Body of pancreas (tissue), 4 donors: ENCODE results near the gene KLK15. TPM values are rescaled to one million over a fixed set of nuclear protein-coding genes. Genes with fewer than 3 reads are reported as not detected.

Experiments
- ATAC-seq: fragments of 150-250 bp; one replicate; pipeline ENCODE4 v1.9.1; 2016
- DNase-seq, 4 donors: peaks; one replicate each; pipeline ENCODE4 v3.0.0-alpha.2; 2019
- H3K27ac ChIP-seq, 4 donors: fragments of 200-600 bp; sonication (generic); 1 replicate in 3 of 4; 2 replicates in 1 of 4; pipeline versions ENCODE4 v1.5.1 to v1.6.1; 2016 to 2019; ENCODE audit warnings: mild to moderate bottlenecking in 1 of 4, mixed read lengths in 1 of 4, moderate library complexity in 1 of 4
- H3K27me3 ChIP-seq, 2 donors: fragments of 200-600 bp; sonication (generic); one replicate each; pipeline ENCODE4 v1.6.0; 2016; ENCODE audit warnings: mild to moderate bottlenecking in 1 of 2
- H3K36me3 ChIP-seq, 2 donors: fragments of 200-600 bp; sonication (generic); replicated peaks in 1 of 2; 2 replicates each; pipeline ENCODE4 v1.5.1; 2016; ENCODE audit warnings: low read depth in 2 of 2; ENCODE audit not compliant: insufficient read depth in 1 of 2
- H3K4me1 ChIP-seq: fragments of 200-600 bp; sonication (generic); one replicate; pipeline ENCODE4 v1.6.0; 2016
- H3K4me3 ChIP-seq, 2 donors: fragments of 200-600 bp; sonication (generic); 1 replicate in 1 of 2; 2 replicates in 1 of 2; pipeline ENCODE4 v1.5.1; 2016 to 2019
- H3K9me3 ChIP-seq, 3 donors: fragments of 200-600 bp; sonication (generic); 1 replicate in 2 of 3; 2 replicates in 1 of 3; pipeline ENCODE4 v1.5.1; 2016
- CTCF ChIP-seq, 7 experiments: fragments of 450-650 bp in 4 of 7; fragments of 200-600 bp in 3 of 7; sonication (generic) in 3 of 7; IDR thresholded peaks; one replicate each; pipeline ENCODE4 v1.5.1; 2016 to 2019; ENCODE audit warnings: antibody characterized with exemption in 7 of 7
- POLR2A ChIP-seq, 3 donors: fragments of 450-650 bp; IDR thresholded peaks; one replicate each; pipeline ENCODE4 v1.6.1; 2016; ENCODE audit warnings: antibody characterized with exemption in 3 of 3, mild to moderate bottlenecking in 2 of 3
- WGBS, 2 donors: methylation state at CpG; one replicate each; pipeline ENCODE4 v1.1.5; 2017; 5-methylcytosine and 5-hydroxymethylcytosine counted together
- intact Hi-C: fragments of 100-400 bp; cut with DNase I; formaldehyde crosslinking; loops from one replicate; pipeline ENCODE4 v1.15.1; 2023
- total RNA-seq, 2 donors: library from RNA; depleted of rRNA; stranded (reverse); fragments of >200 nt; gene quantifications; one replicate each; pipeline ENCODE4 v1.1.0, GENCODE V29; 2016

The KLK15 gene
- total RNA-seq, 2 donors from 2014 or later, result not detected

GRCh38 chr19:50795664-50796073 lies 37.7 kb downstream of the KLK15 start:
- Histone ChIP-seq H3K27ac (no peak overlapping the region), H3K4me3 (no peak overlapping the region), H3K36me3 (peaks cover 0 to 7% of the 10 kb centered on the region in 2 donors), H3K9me3 (no peaks in the 10 kb centered on the region), H3K27me3 (no peaks in the 10 kb centered on the region), H3K4me1 (peaks cover 5% of the 10 kb centered on the region)
- 93% methylated on average over 3 to 4 of the region's 4 CpGs for WGBS, 2 donors
- DNase-seq (no peak), ATAC-seq (no peak)
- intact Hi-C loops, result no loop called here
- TF ChIP-seq CTCF (IDR thresholded peaks at IDR 0.05) (no peak), POLR2A (IDR thresholded peaks at IDR 0.05) (no peak)

GRCh38 chr19:50794876-50795663 lies 38.3 kb downstream of the KLK15 start:
- DNase-seq (peak in 1 of 4 donors; percentile 36), ATAC-seq (no peak)
- WGBS, 2 donors, result 46 to 57% methylated on average over 13 to 18 of the region's 18 CpGs
- no peaks in the 10 kb centered on the region for H3K27me3 ChIP-seq
- intact Hi-C loops, result no loop called here
- peaks cover 5% of the 10 kb centered on the region for H3K4me1 ChIP-seq
- H3K4me3 ChIP-seq, result no peak overlapping the region
- H3K27ac ChIP-seq, result no peak overlapping the region
- TF ChIP-seq CTCF (IDR thresholded peaks at IDR 0.05) (peak in 1 of 7 experiments; percentile 11), POLR2A (IDR thresholded peaks at IDR 0.05) (no peak)
- peaks cover 0 to 7% of the 10 kb centered on the region in 2 donors for H3K36me3 ChIP-seq
- no peaks in the 10 kb centered on the region for H3K9me3 ChIP-seq

GRCh38 chr19:50794074-50794875 lies 39.1 kb downstream of the KLK15 start:
- Histone ChIP-seq H3K27ac (no peak overlapping the region), H3K27me3 (no peaks in the 10 kb centered on the region), H3K9me3 (no peaks in the 10 kb centered on the region), H3K4me1 (peaks cover 5% of the 10 kb centered on the region), H3K4me3 (no peak overlapping the region), H3K36me3 (peaks cover 0 to 7% of the 10 kb centered on the region in 2 donors)
- intact Hi-C loops, result no loop called here
- TF ChIP-seq CTCF (IDR thresholded peaks at IDR 0.05) (peak in 5 of 7 experiments; percentile 13 to 63 (median 44)), POLR2A (IDR thresholded peaks at IDR 0.05) (peak in 1 of 3 donors; percentile 13)
- ATAC-seq (peak; percentile 56), DNase-seq (peak; percentile 45 to 69 (median 55))
- 16 to 21% methylated on average over 15 to 16 of the region's 16 CpGs for WGBS, 2 donors

- Histone ChIP-seq H3K4me1 (peaks cover 5% of the 10 kb centered on the region), H3K36me3 (peaks cover 0 to 5% of the 10 kb centered on the region in 2 donors), H3K4me3 (no peak overlapping the region), H3K9me3 (no peaks in the 10 kb centered on the region), H3K27ac (no peak overlapping the region), H3K27me3 (no peaks in the 10 kb centered on the region)
- no peak for DNase-seq
- intact Hi-C loops, result no loop called here
- TF ChIP-seq POLR2A (IDR thresholded peaks at IDR 0.05) (no peak), CTCF (IDR thresholded peaks at IDR 0.05) (no peak)
- ATAC-seq, result no peak
- 66 to 74% methylated on average over 10 to 11 of the region's 11 CpGs for WGBS, 2 donors
Observed at GRCh38 chr19:50793558-50794065, 39.8 kb downstream of the KLK15 start.
